ENCODE data around the gene SLC9A2. TPM values are rescaled to one million over a fixed set of nuclear protein-coding genes. Genes with fewer than 3 reads are reported as not detected.

SLC9A2 gene
- total and polyA plus RNA-seq, 10 donors = 0.02 to 0.20 TPM; not detected in 8

- Histone ChIP-seq H3K4me3 (no peak overlapping the region), H3K9me3 (no peaks in the 10 kb centered on the region), H3K4me1 (no peaks in the 10 kb centered on the region), H3K27me3 (replicated peaks in 1 of 7) (peaks cover 0 to 21% (median 0%) of the 10 kb centered on the region in 7 donors), H3K36me3 (no peaks in the 10 kb centered on the region), H3K27ac (no peak overlapping the region)
- no peak for TF ChIP-seq POLR2A (IDR thresholded peaks at IDR 0.05)
- TF ChIP-seq POLR2AphosphoS5 (IDR thresholded peaks at IDR 0.05) = no peak
- TF ChIP-seq CTCF (IDR thresholded peaks at IDR 0.05 in 8 of 11, conservative IDR thresholded peaks at IDR 0.05 in 3 of 11) = no peak
- intact Hi-C loops (cut with DNase I; ENCODE audit: low total_unique reads) = no loop called here
- 73 to 88% (median 79%) methylated on average over 5 of the region's 5 CpGs for WGBS, 5 donors
- no peak for DNase-seq
These were observed 17.0 kb downstream of the SLC9A2 start for GRCh38 chr2:102636283-102636907.

- no peak for TF ChIP-seq POLR2A (IDR thresholded peaks at IDR 0.05)
- no peak for TF ChIP-seq CTCF (IDR thresholded peaks at IDR 0.05 in 8 of 11, conservative IDR thresholded peaks at IDR 0.05 in 3 of 11)
- TF ChIP-seq POLR2AphosphoS5 (IDR thresholded peaks at IDR 0.05) = no peak
- H3K36me3 ChIP-seq = no peaks in the 10 kb centered on the region
- DNase-seq = no peak
- H3K27me3 ChIP-seq (replicated peaks in 1 of 7) = peaks cover 0 to 22% (median 0%) of the 10 kb centered on the region in 7 donors
- no peak overlapping the region for H3K27ac ChIP-seq
- H3K9me3 ChIP-seq = no peaks in the 10 kb centered on the region
- no peak overlapping the region for H3K4me3 ChIP-seq
- no peaks in the 10 kb centered on the region for H3K4me1 ChIP-seq
- intact Hi-C loops (cut with DNase I; ENCODE audit: low total_unique reads) = no loop called here
- 73 to 81% (median 76%) methylated on average over 4 of the region's 4 CpGs for WGBS, 5 donors
These were observed 18.0 kb downstream of the SLC9A2 start for GRCh38 chr2:102637358-102637757.

GRCh38 chr2:102639429-102639828 is 20.1 kb downstream of the SLC9A2 start:
- Histone ChIP-seq H3K27me3 (replicated peaks in 1 of 7) (peaks cover 0 to 39% (median 2%) of the 10 kb centered on the region in 7 donors), H3K4me1 (no peaks in the 10 kb centered on the region), H3K27ac (no peak overlapping the region), H3K9me3 (no peaks in the 10 kb centered on the region), H3K4me3 (no peak overlapping the region), H3K36me3 (no peaks in the 10 kb centered on the region)
- intact Hi-C loops (cut with DNase I; ENCODE audit: low total_unique reads) = no loop called here
- DNase-seq = no peak
- no peak for TF ChIP-seq POLR2A (IDR thresholded peaks at IDR 0.05)
- TF ChIP-seq POLR2AphosphoS5 (IDR thresholded peaks at IDR 0.05) = no peak
- TF ChIP-seq CTCF (IDR thresholded peaks at IDR 0.05 in 8 of 11, conservative IDR thresholded peaks at IDR 0.05 in 3 of 11) = no peak
- WGBS, 5 donors = 68 to 87% (median 84%) methylated on average over 2 of the region's 2 CpGs

- WGBS, 5 donors = 64 to 83% (median 81%) methylated on average over 2 of the region's 2 CpGs
- no peak overlapping the region for H3K27ac ChIP-seq
- no peak for DNase-seq
- H3K4me1 ChIP-seq = no peaks in the 10 kb centered on the region
- no peak overlapping the region for H3K4me3 ChIP-seq
- H3K27me3 ChIP-seq (replicated peaks in 1 of 7) = peaks cover 0 to 5% (median 0%) of the 10 kb centered on the region in 7 donors
- peaks cover 0 to 11% (median 2%) of the 10 kb centered on the region in 8 donors for H3K9me3 ChIP-seq
- TF ChIP-seq CTCF (IDR thresholded peaks at IDR 0.05 in 8 of 11, conservative IDR thresholded peaks at IDR 0.05 in 3 of 11) = no peak
- no peak for TF ChIP-seq POLR2A (IDR thresholded peaks at IDR 0.05)
- TF ChIP-seq POLR2AphosphoS5 (IDR thresholded peaks at IDR 0.05) = no peak
- H3K36me3 ChIP-seq = no peaks in the 10 kb centered on the region
- intact Hi-C loops (cut with DNase I; ENCODE audit: low total_unique reads) = no loop called here
These were observed 32.8 kb downstream of the SLC9A2 start for GRCh38 chr2:102652126-102652525.
